Right lobe of liver (tissue), 4 donors: ENCODE results near the gene ATXN1L.

Source experiments
- POLR2A ChIP-seq: fragments of 450-650 bp; IDR thresholded peaks from one replicate; pipeline ENCODE4 v1.6.1; 2017; ENCODE audit warnings: antibody characterized with exemption, mild to moderate bottlenecking
- TF ChIP-seq, protein P1 (sequence below), 4 donors: fragments of 200-600 bp in 3 of 4; fragments of 450-650 bp in 1 of 4; IDR thresholded peaks; one replicate each; pipeline versions ENCODE4 v1.5.1 to v1.8.0; 2016 to 2022; ENCODE audit warnings: antibody characterized with exemption in 4 of 4, mild to moderate bottlenecking in 2 of 4
- donor health status: DM: no; HTN: no; CAD: no.
- donor health status: DM: no; HTN: no; CAD: no.
- donor health status: DM: no; HTN: yes; CAD: no.

GRCh38 chr16:71885261-71885650 is 39.5 kb downstream of the ATXN1L start:
- TF ChIP-seq, protein P1, sequence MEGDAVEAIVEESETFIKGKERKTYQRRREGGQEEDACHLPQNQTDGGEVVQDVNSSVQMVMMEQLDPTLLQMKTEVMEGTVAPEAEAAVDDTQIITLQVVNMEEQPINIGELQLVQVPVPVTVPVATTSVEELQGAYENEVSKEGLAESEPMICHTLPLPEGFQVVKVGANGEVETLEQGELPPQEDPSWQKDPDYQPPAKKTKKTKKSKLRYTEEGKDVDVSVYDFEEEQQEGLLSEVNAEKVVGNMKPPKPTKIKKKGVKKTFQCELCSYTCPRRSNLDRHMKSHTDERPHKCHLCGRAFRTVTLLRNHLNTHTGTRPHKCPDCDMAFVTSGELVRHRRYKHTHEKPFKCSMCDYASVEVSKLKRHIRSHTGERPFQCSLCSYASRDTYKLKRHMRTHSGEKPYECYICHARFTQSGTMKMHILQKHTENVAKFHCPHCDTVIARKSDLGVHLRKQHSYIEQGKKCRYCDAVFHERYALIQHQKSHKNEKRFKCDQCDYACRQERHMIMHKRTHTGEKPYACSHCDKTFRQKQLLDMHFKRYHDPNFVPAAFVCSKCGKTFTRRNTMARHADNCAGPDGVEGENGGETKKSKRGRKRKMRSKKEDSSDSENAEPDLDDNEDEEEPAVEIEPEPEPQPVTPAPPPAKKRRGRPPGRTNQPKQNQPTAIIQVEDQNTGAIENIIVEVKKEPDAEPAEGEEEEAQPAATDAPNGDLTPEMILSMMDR (IDR thresholded peaks at IDR 0.05) = no peak
- no peak for TF ChIP-seq POLR2A
